Measurements from ENCODE around the gene LRFN4. TPM values are rescaled to one million over a fixed set of nuclear protein-coding genes. Genes with fewer than 3 reads are reported as not detected.

LRFN4 gene
- total and polyA plus RNA-seq, 2 of the 13 experiments (the other 11 are each of a cell fraction or from before 2014, with no cell fraction given) = 1.3 to 6.8 TPM

DNA sequence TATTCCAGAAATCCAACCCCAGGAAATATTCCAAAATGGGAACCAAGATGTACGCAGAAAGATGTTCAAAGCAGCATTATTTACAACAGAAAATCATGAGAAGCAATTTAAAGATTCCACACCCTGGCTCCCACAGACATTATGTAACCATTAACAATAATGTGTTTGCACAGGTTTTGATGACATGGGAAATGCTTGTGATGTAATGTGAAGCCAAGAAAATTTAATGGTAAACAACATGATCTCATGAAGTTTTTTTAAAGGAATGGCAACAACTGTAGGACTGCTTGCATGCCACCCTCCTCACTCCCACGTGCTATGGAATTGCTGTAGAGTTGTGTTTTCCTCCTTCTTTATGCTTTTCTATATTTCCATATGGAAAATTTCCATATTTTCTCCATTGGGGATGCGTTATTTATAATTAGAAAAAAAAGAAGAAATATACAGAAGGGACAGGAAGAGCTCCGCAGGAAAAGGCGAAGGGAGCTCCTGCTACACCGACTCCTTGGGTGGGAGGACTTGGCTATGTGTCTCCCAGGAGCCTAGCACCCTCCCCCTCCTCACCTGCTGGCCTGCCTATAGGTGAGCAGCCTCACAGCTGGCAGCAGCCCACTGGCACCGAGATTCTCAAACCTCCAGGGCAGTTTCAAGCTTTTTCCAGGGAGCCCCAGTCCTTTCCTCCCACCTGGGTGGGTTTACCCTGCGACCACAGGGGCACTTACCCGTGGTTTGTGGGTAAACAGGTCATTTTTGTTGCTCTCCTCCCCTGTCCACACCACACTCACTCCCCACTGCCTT lies 20.9 kb downstream of the LRFN4 start:
- Histone ChIP-seq H3K79me2 (ENCODE audit: insufficient read depth, low read length) (peaks cover 35% of the 10 kb centered on the region), H3K27me3 (ENCODE audit: control insufficient read depth in 1 of 2, insufficient read depth in 2 of 2, low read length in 2 of 2) (no peaks in the 10 kb centered on the region), H3K4me1 (ENCODE audit: insufficient read depth, low read length) (peaks cover 18% of the 10 kb centered on the region), H3K27ac (ENCODE audit: extremely low read length, insufficient read depth, low read length) (no peak overlapping the region), H4K20me1 (ENCODE audit: insufficient read depth, low read length) (peaks cover 22% of the 10 kb centered on the region), H3K36me3 (replicated peaks in 1 of 2; ENCODE audit: control insufficient read depth in 1 of 2, insufficient read depth in 2 of 2, low read length in 2 of 2) (peaks cover 0 to 3% of the 10 kb centered on the region in 2 experiments; a peak in 3 of 5 replicates), H3K9me3 (ENCODE audit: low read length) (no peaks in the 10 kb centered on the region), H3K9ac (ENCODE audit: insufficient read depth, low read depth, low read length) (no peak overlapping the region), H2AFZ (ENCODE audit: low read length) (no peak overlapping the region), H3K4me2 (ENCODE audit: low read depth, low read length) (no peak overlapping the region), H3K4me3 (replicated peaks in 1 of 3; ENCODE audit: insufficient read depth in 1 of 3, low read depth in 2 of 3, low read length in 3 of 3) (no peak overlapping the region)
- no TSS peak for BruUV-seq (replicated peaks)
- POLR2A ChIA-PET = no interaction called here
- DNase-seq (ENCODE audit: low spot score) (no peak), ATAC-seq (no peak), FAIRE-seq (no peak)
- CTCF ChIA-PET (ENCODE audit: low intra/inter-chr PET ratio, low total read pairs) = no interaction called here
- in situ Hi-C loops (cut with HindIII; ENCODE audit: extremely low pct_ligation_motif_present, low pct_unique_long_range_greater_than_20kb) = no loop called here
- intact Hi-C loops (cut with micrococcal nuclease; ENCODE audit: unreplicated experiment) = no loop called here
- TF ChIP-seq, protein P1, sequence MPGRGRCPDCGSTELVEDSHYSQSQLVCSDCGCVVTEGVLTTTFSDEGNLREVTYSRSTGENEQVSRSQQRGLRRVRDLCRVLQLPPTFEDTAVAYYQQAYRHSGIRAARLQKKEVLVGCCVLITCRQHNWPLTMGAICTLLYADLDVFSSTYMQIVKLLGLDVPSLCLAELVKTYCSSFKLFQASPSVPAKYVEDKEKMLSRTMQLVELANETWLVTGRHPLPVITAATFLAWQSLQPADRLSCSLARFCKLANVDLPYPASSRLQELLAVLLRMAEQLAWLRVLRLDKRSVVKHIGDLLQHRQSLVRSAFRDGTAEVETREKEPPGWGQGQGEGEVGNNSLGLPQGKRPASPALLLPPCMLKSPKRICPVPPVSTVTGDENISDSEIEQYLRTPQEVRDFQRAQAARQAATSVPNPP (CRISPR knock-in tag; IDR thresholded peaks at IDR 0.05) = no peak
- TF ChIP-seq, protein P2, sequence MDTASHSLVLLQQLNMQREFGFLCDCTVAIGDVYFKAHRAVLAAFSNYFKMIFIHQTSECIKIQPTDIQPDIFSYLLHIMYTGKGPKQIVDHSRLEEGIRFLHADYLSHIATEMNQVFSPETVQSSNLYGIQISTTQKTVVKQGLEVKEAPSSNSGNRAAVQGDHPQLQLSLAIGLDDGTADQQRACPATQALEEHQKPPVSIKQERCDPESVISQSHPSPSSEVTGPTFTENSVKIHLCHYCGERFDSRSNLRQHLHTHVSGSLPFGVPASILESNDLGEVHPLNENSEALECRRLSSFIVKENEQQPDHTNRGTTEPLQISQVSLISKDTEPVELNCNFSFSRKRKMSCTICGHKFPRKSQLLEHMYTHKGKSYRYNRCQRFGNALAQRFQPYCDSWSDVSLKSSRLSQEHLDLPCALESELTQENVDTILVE (CRISPR knock-in tag; IDR thresholded peaks at IDR 0.05) = no peak
- TF ChIP-seq, protein P3, sequence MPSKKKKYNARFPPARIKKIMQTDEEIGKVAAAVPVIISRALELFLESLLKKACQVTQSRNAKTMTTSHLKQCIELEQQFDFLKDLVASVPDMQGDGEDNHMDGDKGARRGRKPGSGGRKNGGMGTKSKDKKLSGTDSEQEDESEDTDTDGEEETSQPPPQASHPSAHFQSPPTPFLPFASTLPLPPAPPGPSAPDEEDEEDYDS (CRISPR knock-in tag; IDR thresholded peaks at IDR 0.05) = no peak
- TF ChIP-seq ELF3 (CRISPR knock-in tag; IDR thresholded peaks at IDR 0.05) = no peak
- TF ChIP-seq TBP (CRISPR knock-in tag; IDR thresholded peaks at IDR 0.05) = no peak
- TF ChIP-seq ZBTB21 (CRISPR knock-in tag; IDR thresholded peaks at IDR 0.05) = no peak
- TF ChIP-seq NCOA5 (CRISPR knock-in tag; IDR thresholded peaks at IDR 0.05) = no peak
- TF ChIP-seq ZNF607 (CRISPR knock-in tag; IDR thresholded peaks at IDR 0.05; ENCODE audit: borderline replicate concordance) = no peak
- no peak for TF ChIP-seq SOX6 (IDR thresholded peaks at IDR 0.05)
- no peak for TF ChIP-seq SOX6 (CRISPR knock-in tag; IDR thresholded peaks at IDR 0.05)
- TF ChIP-seq ZNF724P (CRISPR knock-in tag; IDR thresholded peaks at IDR 0.05; ENCODE audit: borderline replicate concordance) = no peak
- TF ChIP-seq, protein P4, sequence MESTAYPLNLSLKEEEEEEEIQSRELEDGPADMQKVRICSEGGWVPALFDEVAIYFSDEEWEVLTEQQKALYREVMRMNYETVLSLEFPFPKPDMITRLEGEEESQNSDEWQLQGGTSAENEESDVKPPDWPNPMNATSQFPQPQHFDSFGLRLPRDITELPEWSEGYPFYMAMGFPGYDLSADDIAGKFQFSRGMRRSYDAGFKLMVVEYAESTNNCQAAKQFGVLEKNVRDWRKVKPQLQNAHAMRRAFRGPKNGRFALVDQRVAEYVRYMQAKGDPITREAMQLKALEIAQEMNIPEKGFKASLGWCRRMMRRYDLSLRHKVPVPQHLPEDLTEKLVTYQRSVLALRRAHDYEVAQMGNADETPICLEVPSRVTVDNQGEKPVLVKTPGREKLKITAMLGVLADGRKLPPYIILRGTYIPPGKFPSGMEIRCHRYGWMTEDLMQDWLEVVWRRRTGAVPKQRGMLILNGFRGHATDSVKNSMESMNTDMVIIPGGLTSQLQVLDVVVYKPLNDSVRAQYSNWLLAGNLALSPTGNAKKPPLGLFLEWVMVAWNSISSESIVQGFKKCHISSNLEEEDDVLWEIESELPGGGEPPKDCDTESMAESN (CRISPR knock-in tag; conservative IDR thresholded peaks at IDR 0.05) = no peak
- TF ChIP-seq ZNF562 (CRISPR knock-in tag; IDR thresholded peaks at IDR 0.05; ENCODE audit: borderline replicate concordance) = no peak
- 92% methylated on average over 9 of the region's 9 CpGs for WGBS (ENCODE audit: low lambda C conversion rate)
